Effector CD8-positive, alpha-beta T cell (primary cell): ENCODE measurements around the gene RBM33.

Source experiments
- DNase-seq: peaks from one replicate; lab custom pipeline; 2025; lab: John Stamatoyannopoulos, UW

The RBM33 gene

GRCh38 chr7:155722936-155723335 lies 78.5 kb downstream of the RBM33 start:
- DNase-seq, result no peak

GRCh38 chr7:155724327-155725005 lies 80.0 kb downstream of the RBM33 start:
- no peak for DNase-seq

DNA sequence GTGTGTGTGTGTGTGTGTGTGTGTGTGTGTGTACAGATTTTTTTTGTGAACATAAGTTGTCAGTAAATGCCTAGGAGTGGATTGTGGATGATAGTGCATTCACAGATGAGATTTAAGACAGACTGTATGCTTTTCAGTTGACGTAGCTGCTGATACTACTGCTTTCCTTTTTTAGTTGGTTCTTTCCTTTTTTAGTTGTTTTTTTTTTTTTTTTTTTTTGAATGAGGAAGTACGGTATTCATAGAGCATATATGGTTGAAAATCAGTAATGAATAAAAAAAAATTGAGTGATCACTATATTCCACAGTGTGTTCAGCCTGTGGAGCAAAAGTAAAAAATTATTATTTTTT lies 80.5 kb downstream of the RBM33 start:
- DNase-seq, result no peak

GRCh38 chr7:155727616-155728015 lies 83.2 kb downstream of the RBM33 start:
- no peak for DNase-seq

GRCh38 chr7:155728116-155728515 lies 83.7 kb downstream of the RBM33 start:
- DNase-seq, result no peak

DNA sequence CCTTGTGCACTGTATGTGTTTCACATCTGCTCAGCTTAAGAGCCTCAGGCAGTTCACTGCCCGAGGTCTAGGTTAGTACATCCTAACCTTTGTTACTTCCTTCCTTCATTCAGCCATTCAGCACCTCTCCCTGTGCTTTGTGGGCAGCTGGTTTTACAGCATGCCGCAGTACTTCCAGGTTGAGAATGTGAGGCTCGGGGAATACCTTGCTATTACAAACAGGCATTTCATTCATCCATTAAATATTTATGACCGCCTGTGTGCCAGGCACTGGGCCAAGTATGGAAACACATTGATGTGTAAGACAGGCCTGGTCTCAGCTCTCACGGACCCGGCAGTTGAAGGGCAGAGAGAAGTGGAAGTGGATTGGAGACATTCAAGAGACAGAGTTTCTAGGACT lies 85.4 kb downstream of the RBM33 start:
- DNase-seq, result no peak

DNA sequence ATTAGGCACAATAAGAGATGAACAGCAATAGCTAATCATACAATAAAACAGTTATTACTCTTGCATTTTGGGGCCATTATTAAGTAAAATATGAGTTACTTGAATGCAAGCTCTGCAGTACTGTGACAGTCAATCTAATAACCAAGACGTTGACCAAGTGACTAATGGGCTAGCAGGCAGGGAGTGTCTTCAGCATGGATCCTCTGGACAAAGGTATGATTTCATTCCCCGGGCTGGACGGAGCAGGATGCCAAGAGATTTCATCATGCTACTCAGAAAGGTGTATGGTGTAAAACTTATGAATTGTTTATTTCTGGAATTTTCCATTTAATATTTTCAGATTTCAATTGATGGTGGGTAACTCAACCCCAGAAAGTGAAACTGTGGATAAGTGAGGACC lies 86.9 kb downstream of the RBM33 start:
- no peak for DNase-seq

DNA sequence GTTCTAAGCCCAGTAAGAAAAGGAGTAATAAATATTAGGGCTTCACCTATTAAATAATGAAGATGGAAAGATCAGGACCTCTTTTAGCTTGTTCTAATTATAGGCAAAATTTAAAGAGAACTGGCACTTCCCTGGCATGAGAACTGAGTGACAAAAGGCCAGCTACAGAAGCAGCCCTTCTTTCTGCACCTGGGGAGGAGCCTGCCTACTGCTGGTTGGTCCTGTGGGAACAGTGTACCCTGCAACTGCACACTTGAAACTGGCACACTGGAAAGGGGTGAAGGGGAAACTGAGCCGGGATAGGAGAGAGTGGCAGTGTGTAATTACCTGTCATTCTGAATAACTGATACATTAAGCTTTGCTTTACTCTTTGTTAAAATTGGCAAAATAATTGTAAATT lies 87.4 kb downstream of the RBM33 start:
- DNase-seq, result no peak

GRCh38 chr7:155732286-155732685 lies 87.8 kb downstream of the RBM33 start:
- no peak for DNase-seq

DNA sequence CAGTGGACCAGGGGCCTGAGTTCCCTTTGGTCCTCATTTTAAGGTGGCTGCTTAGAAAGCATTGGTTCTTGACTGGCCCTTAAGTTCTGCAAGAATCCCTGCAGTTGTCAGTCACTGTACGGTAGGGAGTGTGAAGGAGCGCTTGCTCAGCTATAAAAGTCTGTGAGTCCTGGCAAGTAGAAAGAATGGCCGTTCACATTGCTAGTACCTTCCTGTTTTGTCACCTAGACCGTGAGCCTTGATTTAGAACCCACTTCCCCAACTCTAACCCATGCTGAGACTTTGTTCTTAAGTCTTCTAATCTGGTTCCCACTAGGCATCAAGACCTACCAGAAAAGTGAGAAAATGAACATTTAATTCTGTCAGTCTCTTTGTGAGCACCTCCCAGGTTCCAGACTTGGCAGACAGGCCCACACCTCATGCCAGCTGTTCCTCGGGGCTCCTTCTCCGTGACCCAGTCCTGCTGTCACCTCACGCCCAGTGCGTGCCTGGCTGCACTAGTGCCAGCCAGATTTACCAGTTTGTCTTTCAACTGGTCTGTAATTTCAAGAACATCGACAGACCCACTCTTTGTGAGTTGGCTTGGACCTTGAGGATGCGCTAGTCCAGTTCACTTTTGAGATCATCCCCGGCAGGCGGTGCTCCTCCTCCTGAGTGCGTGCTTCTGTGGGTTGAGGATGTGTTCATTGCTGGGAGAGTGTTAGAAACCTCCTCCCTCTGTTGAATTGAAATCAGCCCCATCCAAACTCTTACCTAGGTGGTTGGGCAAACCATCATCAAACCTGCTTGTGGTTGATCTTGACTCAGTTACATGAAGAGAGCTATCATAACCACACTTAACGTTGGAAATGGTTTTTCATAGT lies 89.4 kb downstream of the RBM33 start:
- no peak for DNase-seq

GRCh38 chr7:155734445-155734809 lies 90.0 kb downstream of the RBM33 start:
- no peak for DNase-seq

GRCh38 chr7:155735442-155736115 lies 91.1 kb downstream of the RBM33 start:
- DNase-seq, result no peak

- DNase-seq, result no peak
These were observed 93.1 kb downstream of the RBM33 start for GRCh38 chr7:155737590-155737989.

- DNase-seq, result no peak
These were observed 93.6 kb downstream of the RBM33 start for GRCh38 chr7:155738104-155738503.

DNA sequence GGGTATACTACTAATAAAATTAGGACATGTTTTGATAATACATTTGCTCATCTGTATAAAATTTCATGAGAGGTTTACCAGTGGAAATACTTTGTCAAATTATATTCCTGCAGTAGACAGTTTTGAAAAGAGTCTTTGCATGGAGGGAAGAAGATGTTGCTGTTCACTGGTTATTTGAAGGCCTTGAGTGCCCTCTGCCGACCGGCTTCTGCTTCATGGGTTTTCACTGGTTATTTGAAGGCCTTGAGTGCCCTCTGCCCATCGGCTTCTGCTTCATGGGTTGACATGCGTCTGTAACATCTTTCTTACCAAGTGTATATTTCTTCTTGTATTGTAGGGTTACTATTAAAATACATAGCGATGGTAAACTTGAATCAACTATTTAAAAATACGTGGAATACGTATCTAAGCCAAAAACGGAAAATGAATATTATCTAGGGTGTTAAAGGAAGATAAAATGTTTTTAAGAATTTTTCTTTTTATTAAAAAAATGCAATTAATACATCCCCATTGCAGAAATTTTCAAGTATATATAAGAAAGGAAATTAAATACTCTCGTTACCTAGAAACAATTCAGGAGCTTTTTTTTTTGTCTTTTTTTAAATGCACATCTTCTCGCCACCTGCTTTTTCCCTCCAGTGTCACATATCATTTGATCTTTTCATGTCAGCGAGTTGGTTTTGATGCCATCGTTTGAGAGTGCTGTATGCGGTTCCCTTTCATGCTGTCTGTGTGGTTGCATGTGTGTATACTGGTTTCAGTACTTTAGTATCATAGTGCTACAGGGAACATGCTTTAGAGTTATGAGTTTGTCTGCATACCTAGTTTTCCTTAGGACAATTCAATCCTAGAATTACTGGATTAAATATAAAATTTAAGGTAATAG lies 94.4 kb downstream of the RBM33 start:
- DNase-seq, result peak; percentile 55

DNA sequence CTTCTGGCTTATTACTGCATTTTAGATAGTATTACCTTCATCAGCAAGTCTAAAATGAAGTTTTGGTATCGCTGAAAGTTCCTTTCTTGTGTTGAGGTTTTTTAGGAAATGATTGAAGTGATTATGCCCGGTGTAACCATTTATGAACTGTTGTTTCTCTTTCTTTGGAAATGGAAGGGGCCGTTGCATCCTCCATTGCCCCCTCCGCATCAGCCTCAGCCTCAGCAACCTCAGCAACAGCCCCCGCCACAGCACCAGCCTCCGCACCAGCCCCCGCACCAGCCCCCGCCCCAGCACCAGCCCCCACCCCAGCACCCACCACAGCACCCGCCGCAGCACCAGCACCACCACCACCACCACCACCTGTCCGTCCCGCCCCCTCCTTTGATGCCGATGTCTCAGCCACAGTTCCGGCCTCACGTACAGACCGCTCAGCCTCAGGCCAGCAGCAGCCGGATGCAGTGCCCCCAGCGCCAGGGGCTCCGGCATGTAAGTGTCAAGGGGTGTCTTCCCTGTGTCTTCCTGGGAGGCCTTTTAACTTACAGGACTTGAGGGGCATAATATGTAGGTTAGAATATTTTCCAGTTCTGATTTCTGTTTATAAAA lies 95.2 kb downstream of the RBM33 start:
- no peak for DNase-seq

GRCh38 chr7:155741082-155741481 lies 96.6 kb downstream of the RBM33 start:
- no peak for DNase-seq

- no peak for DNase-seq
These were observed 97.3 kb downstream of the RBM33 start for GRCh38 chr7:155741805-155742204.

- DNase-seq, result no peak
These were observed 98.7 kb downstream of the RBM33 start for GRCh38 chr7:155743177-155743576.

GRCh38 chr7:155744971-155745683 lies 100.7 kb downstream of the RBM33 start:
- DNase-seq, result no peak

- no peak for DNase-seq
These were observed 101.3 kb downstream of the RBM33 start for GRCh38 chr7:155745737-155746136.
